Type B pancreatic cell (in vitro differentiated cells): ENCODE results near the gene MAD1L1. TPM values are rescaled to one million over a fixed set of nuclear protein-coding genes. Genes with fewer than 3 reads are reported as not detected.
"Not testable (repeated sequence)": the region's sequence is repeated elsewhere in the genome, so short reads cannot be mapped to it uniquely, and the experiment has no call there.

Experiments
- DNase-seq: peaks from one replicate; pipeline ENCODE4 v3.0.0; 2021; ENCODE audit warnings: mixed read lengths; ENCODE audit not compliant: unreplicated experiment; ENCODE audit errors: extremely low spot score
- H3K27ac Mint-ChIP-seq: 2 replicates; pipeline ENCODE4 v1.8.0; 2021; ENCODE audit warnings: mild to moderate bottlenecking, mixed read lengths
- H3K27me3 Mint-ChIP-seq: 2 replicates; pipeline ENCODE4 v1.8.0; 2021; ENCODE audit warnings: mixed read lengths
- H3K36me3 Mint-ChIP-seq: 2 replicates; pipeline ENCODE4 v1.8.0; 2021; ENCODE audit warnings: mixed read lengths
- H3K4me1 Mint-ChIP-seq: one replicate; pipeline ENCODE4 v1.8.0; 2021; ENCODE audit warnings: mixed read lengths; ENCODE audit not compliant: unreplicated experiment
- H3K4me3 Mint-ChIP-seq: 2 replicates; pipeline ENCODE4 v1.8.0; 2021; ENCODE audit warnings: mild to moderate bottlenecking, mixed read lengths
- H3K9me3 Mint-ChIP-seq: 2 replicates; pipeline ENCODE4 v1.8.0; 2021; ENCODE audit warnings: mixed read lengths
- CTCF ChIP-seq: fragments of 200-600 bp; sonication (generic); conservative IDR thresholded peaks from 2 replicates; pipeline ENCODE4 v1.5.0; 2021; ENCODE audit warnings: antibody characterized with exemption, mild to moderate bottlenecking
- total RNA-seq: library from RNA; stranded (reverse); gene quantifications from 2 replicates; pipeline ENCODE4 v1.2.1, GENCODE V29; 2021; ENCODE audit warnings: low replicate concordance

The MAD1L1 gene
- total RNA-seq, 1 donor from 2014 or later = 40.7 TPM

GRCh38 chr7:2165610-2166594, 66.8 kb downstream of the MAD1L1 start:
- Mint-ChIP-seq H3K4me1 (peaks cover 35% of the 10 kb centered on the region), H3K9me3 (no peaks in the 10 kb centered on the region), H3K36me3 (peaks cover 14% of the 10 kb centered on the region), H3K27me3 (no peaks in the 10 kb centered on the region), H3K4me3 (no peak overlapping the region), H3K27ac (no peak overlapping the region)
- no peak for TF ChIP-seq CTCF
- no peak for DNase-seq

- Mint-ChIP-seq H3K27me3 (no peaks in the 10 kb centered on the region), H3K27ac (peak overlapping the region; percentile 42), H3K9me3 (no peaks in the 10 kb centered on the region), H3K36me3 (peaks cover 14% of the 10 kb centered on the region), H3K4me3 (no peak overlapping the region), H3K4me1 (peaks cover 29% of the 10 kb centered on the region)
- no peak for DNase-seq
- no peak for TF ChIP-seq CTCF
These were observed 67.5 kb downstream of the MAD1L1 start for GRCh38 chr7:2165239-2165609.

GRCh38 chr7:2164646-2165045, 68.1 kb downstream of the MAD1L1 start:
- Mint-ChIP-seq H3K4me1 (peaks cover 27% of the 10 kb centered on the region), H3K4me3 (no peak overlapping the region), H3K36me3 (peaks cover 14% of the 10 kb centered on the region), H3K27me3 (no peaks in the 10 kb centered on the region), H3K27ac (no peak overlapping the region), H3K9me3 (no peaks in the 10 kb centered on the region)
- no peak for DNase-seq
- no peak for TF ChIP-seq CTCF

GRCh38 chr7:2163600-2164555, 68.9 kb downstream of the MAD1L1 start:
- no peaks in the 10 kb centered on the region for H3K27me3 Mint-ChIP-seq
- no peaks in the 10 kb centered on the region for H3K9me3 Mint-ChIP-seq
- DNase-seq = no peak
- peak overlapping the region; percentile 26 for H3K27ac Mint-ChIP-seq
- H3K4me1 Mint-ChIP-seq = peaks cover 27% of the 10 kb centered on the region
- no peak overlapping the region for H3K4me3 Mint-ChIP-seq
- no peak for TF ChIP-seq CTCF
- peaks cover 8% of the 10 kb centered on the region for H3K36me3 Mint-ChIP-seq

GRCh38 chr7:2162959-2163358, 69.8 kb downstream of the MAD1L1 start:
- peak; percentile 49 for DNase-seq
- no peak overlapping the region for H3K4me3 Mint-ChIP-seq
- H3K4me1 Mint-ChIP-seq = peaks cover 32% of the 10 kb centered on the region
- no peaks in the 10 kb centered on the region for H3K27me3 Mint-ChIP-seq
- H3K36me3 Mint-ChIP-seq = peaks cover 3% of the 10 kb centered on the region
- peak overlapping the region; percentile 54 for H3K27ac Mint-ChIP-seq
- H3K9me3 Mint-ChIP-seq = no peaks in the 10 kb centered on the region
- TF ChIP-seq CTCF = no peak

- H3K4me3 Mint-ChIP-seq, DNase-seq, H3K36me3 Mint-ChIP-seq, H3K27me3 Mint-ChIP-seq, H3K9me3 Mint-ChIP-seq: not testable (repeated sequence)
- Mint-ChIP-seq H3K4me1 (peaks cover 38% of the 10 kb centered on the region), H3K27ac (peak overlapping the region; percentile 54)
These were observed 70.5 kb downstream of the MAD1L1 start for GRCh38 chr7:2162004-2162902.
